ENCODE measurements around the gene SYNJ1.
"Not testable (repeated sequence)": the region's sequence is repeated elsewhere in the genome, so short reads cannot be mapped to it uniquely, and the experiment has no call there.

The SYNJ1 gene

GRCh38 chr21:32741336-32741735 lies 13.5 kb upstream of the SYNJ1 start:
- Histone ChIP-seq H3K27ac (ENCODE audit: low read depth, low read length) (no peak overlapping the region), H3K27me3 (ENCODE audit: control insufficient read depth in 5 of 5, insufficient read depth in 4 of 5, low read length in 5 of 5) (no peaks in the 10 kb centered on the region), H3K36me3 (ENCODE audit: control insufficient read depth in 5 of 5, insufficient read depth in 5 of 5, low read length in 5 of 5) (peaks cover 56 to 84% (median 72%) of the 10 kb centered on the region in 5 donors), H3K9ac (ENCODE audit: low read length in 5 of 5) (no peak overlapping the region), H3K9me3 (ENCODE audit: control insufficient read depth in 5 of 5, low read length in 5 of 5) (no peaks in the 10 kb centered on the region), H3K4me1 (ENCODE audit: control insufficient read depth in 5 of 5, insufficient read depth in 5 of 5, low read length in 5 of 5) (no peaks in the 10 kb centered on the region), H3K4me3 (ENCODE audit: low read depth in 1 of 5, low read length in 5 of 5) (no peak overlapping the region)

DNA sequence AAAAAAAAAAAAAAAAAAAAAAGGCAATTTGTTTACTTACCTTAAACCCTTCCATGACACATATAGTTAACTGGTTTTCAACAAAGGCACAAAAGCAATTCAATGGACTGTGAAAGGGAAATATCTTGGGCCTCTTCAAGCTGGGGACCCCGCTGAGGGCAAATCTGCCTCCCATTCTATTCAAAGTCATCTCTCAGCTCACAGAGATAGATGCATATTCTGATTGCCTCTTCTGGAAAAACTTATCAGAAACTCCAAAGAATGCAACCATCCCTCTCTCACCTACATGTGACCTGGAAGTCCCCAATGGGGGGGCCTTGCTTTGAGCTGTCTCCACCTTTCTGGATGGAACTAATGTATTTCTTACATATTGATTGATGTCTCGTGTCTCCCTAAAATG lies 12.1 kb upstream of the SYNJ1 start:
- H3K36me3 ChIP-seq (ENCODE audit: control insufficient read depth in 5 of 5, insufficient read depth in 5 of 5, low read length in 5 of 5) = peaks cover 54 to 81% (median 59%) of the 10 kb centered on the region in 5 donors
- H3K9ac ChIP-seq (ENCODE audit: low read length in 5 of 5) = no peak overlapping the region
- H3K4me1 ChIP-seq (ENCODE audit: control insufficient read depth in 5 of 5, insufficient read depth in 5 of 5, low read length in 5 of 5) = no peaks in the 10 kb centered on the region

GRCh38 chr21:32736083-32736482 lies 8.3 kb upstream of the SYNJ1 start:
- H3K36me3 ChIP-seq (ENCODE audit: control insufficient read depth in 5 of 5, insufficient read depth in 5 of 5, low read length in 5 of 5) = peaks cover 35 to 54% (median 42%) of the 10 kb centered on the region in 5 donors
- not testable (repeated sequence) for H3K27ac ChIP-seq (ENCODE audit: low read depth, low read length); H3K27me3 ChIP-seq (ENCODE audit: control insufficient read depth in 5 of 5, insufficient read depth in 4 of 5, low read length in 5 of 5)

More for the DNA sequence above, 12.1 kb upstream of the SYNJ1 start:
- Histone ChIP-seq H3K27me3 (ENCODE audit: control insufficient read depth in 5 of 5, insufficient read depth in 4 of 5, low read length in 5 of 5) (no peaks in the 10 kb centered on the region), H3K27ac (ENCODE audit: low read depth, low read length) (no peak overlapping the region), H3K9me3 (ENCODE audit: control insufficient read depth in 5 of 5, low read length in 5 of 5) (no peaks in the 10 kb centered on the region), H3K4me3 (ENCODE audit: low read depth in 1 of 5, low read length in 5 of 5) (no peak overlapping the region)

GRCh38 chr21:32735524-32735923 lies 7.7 kb upstream of the SYNJ1 start:
- peaks cover 30 to 49% (median 38%) of the 10 kb centered on the region in 5 donors for H3K36me3 ChIP-seq (ENCODE audit: control insufficient read depth in 5 of 5, insufficient read depth in 5 of 5, low read length in 5 of 5)
- no peaks in the 10 kb centered on the region for H3K4me1 ChIP-seq (ENCODE audit: control insufficient read depth in 5 of 5, insufficient read depth in 5 of 5, low read length in 5 of 5)
- H3K27me3 ChIP-seq (ENCODE audit: control insufficient read depth in 5 of 5, insufficient read depth in 4 of 5, low read length in 5 of 5) = no peaks in the 10 kb centered on the region
- no peak overlapping the region for H3K4me3 ChIP-seq (ENCODE audit: low read depth in 1 of 5, low read length in 5 of 5)
- no peaks in the 10 kb centered on the region for H3K9me3 ChIP-seq (ENCODE audit: control insufficient read depth in 5 of 5, low read length in 5 of 5)
- no peak overlapping the region for H3K27ac ChIP-seq (ENCODE audit: low read depth, low read length)
- no peak overlapping the region for H3K9ac ChIP-seq (ENCODE audit: low read length in 5 of 5)

More at GRCh38 chr21:32736083-32736482, 8.3 kb upstream of the SYNJ1 start:
- H3K4me1 ChIP-seq (ENCODE audit: control insufficient read depth in 5 of 5, insufficient read depth in 5 of 5, low read length in 5 of 5); H3K9ac ChIP-seq (ENCODE audit: low read length in 5 of 5); H3K4me3 ChIP-seq (ENCODE audit: low read depth in 1 of 5, low read length in 5 of 5); H3K9me3 ChIP-seq (ENCODE audit: control insufficient read depth in 5 of 5, low read length in 5 of 5): not testable (repeated sequence)

GRCh38 chr21:32733990-32734613 lies 6.3 kb upstream of the SYNJ1 start:
- Histone ChIP-seq H3K9me3 (ENCODE audit: control insufficient read depth in 5 of 5, low read length in 5 of 5) (no peaks in the 10 kb centered on the region), H3K27ac (ENCODE audit: low read depth, low read length) (no peak overlapping the region), H3K36me3 (ENCODE audit: control insufficient read depth in 5 of 5, insufficient read depth in 5 of 5, low read length in 5 of 5) (peaks cover 23 to 37% (median 33%) of the 10 kb centered on the region in 5 donors), H3K4me3 (ENCODE audit: low read depth in 1 of 5, low read length in 5 of 5) (no peak overlapping the region), H3K9ac (ENCODE audit: low read length in 5 of 5) (no peak overlapping the region), H3K27me3 (ENCODE audit: control insufficient read depth in 5 of 5, insufficient read depth in 4 of 5, low read length in 5 of 5) (no peaks in the 10 kb centered on the region), H3K4me1 (ENCODE audit: control insufficient read depth in 5 of 5, insufficient read depth in 5 of 5, low read length in 5 of 5) (no peaks in the 10 kb centered on the region)

DNA sequence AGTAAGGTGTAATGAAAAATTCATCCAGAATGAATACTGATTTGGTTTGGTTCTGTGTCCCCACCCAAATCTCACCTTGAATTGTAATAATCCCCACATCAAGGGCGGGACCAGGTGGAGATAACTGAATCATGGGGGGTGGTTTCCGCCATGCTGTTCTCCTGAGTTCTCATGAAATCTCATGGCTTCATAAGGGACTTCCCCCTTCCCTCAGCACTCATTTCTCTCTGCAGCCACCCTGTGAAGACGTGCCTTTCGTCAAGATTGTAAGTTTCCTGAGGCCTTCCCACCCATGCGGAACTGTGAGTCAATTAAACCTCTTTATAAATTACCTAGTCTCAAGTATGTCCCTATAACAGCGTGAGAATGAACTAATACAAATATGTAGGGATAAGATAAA lies 5.5 kb upstream of the SYNJ1 start:
- Histone ChIP-seq H3K4me1 (ENCODE audit: control insufficient read depth in 5 of 5, insufficient read depth in 5 of 5, low read length in 5 of 5) (peaks cover 0 to 5% (median 5%) of the 10 kb centered on the region in 5 donors), H3K36me3 (ENCODE audit: control insufficient read depth in 5 of 5, insufficient read depth in 5 of 5, low read length in 5 of 5) (peaks cover 15 to 29% (median 26%) of the 10 kb centered on the region in 5 donors), H3K4me3 (ENCODE audit: low read depth in 1 of 5, low read length in 5 of 5) (no peak overlapping the region), H3K9ac (ENCODE audit: low read length in 5 of 5) (no peak overlapping the region), H3K27me3 (ENCODE audit: control insufficient read depth in 5 of 5, insufficient read depth in 4 of 5, low read length in 5 of 5) (no peaks in the 10 kb centered on the region), H3K9me3 (ENCODE audit: control insufficient read depth in 5 of 5, low read length in 5 of 5) (no peaks in the 10 kb centered on the region), H3K27ac (ENCODE audit: low read depth, low read length) (no peak overlapping the region)

- Histone ChIP-seq H3K27me3 (ENCODE audit: control insufficient read depth in 5 of 5, insufficient read depth in 4 of 5, low read length in 5 of 5) (no peaks in the 10 kb centered on the region), H3K27ac (ENCODE audit: low read depth, low read length) (no peak overlapping the region), H3K36me3 (ENCODE audit: control insufficient read depth in 5 of 5, insufficient read depth in 5 of 5, low read length in 5 of 5) (peaks cover 14 to 28% (median 25%) of the 10 kb centered on the region in 5 donors), H3K9me3 (ENCODE audit: control insufficient read depth in 5 of 5, low read length in 5 of 5) (no peaks in the 10 kb centered on the region), H3K4me1 (ENCODE audit: control insufficient read depth in 5 of 5, insufficient read depth in 5 of 5, low read length in 5 of 5) (peaks cover 0 to 10% (median 7%) of the 10 kb centered on the region in 5 donors), H3K9ac (ENCODE audit: low read length in 5 of 5) (no peak overlapping the region), H3K4me3 (ENCODE audit: low read depth in 1 of 5, low read length in 5 of 5) (no peak overlapping the region)
Observed at GRCh38 chr21:32732544-32732943, 4.7 kb upstream of the SYNJ1 start.

DNA sequence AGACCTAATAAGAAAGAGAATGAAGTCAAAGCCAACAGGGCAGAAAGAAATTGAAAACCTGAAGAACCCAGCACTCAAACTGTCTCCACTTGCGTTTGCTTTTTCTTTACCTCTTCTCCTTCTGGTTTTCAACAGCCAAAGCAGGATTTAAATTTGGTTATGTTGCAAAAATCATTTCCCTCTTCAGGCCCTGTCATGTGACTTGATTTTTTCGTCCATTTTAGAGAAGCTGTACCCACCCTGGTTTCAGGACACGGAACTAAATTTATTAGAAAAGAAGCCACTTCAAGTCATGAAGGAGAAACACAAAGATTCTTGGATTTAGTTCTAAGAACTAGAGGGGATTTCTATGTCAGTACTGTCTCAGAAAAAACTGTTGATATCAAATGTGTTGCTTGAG lies 1.0 kb upstream of the SYNJ1 start:
- no peaks in the 10 kb centered on the region for H3K9me3 ChIP-seq (ENCODE audit: control insufficient read depth in 5 of 5, low read length in 5 of 5)
- peaks cover 2 to 20% (median 20%) of the 10 kb centered on the region in 5 donors for H3K4me1 ChIP-seq (ENCODE audit: control insufficient read depth in 5 of 5, insufficient read depth in 5 of 5, low read length in 5 of 5)
- no peak overlapping the region for H3K27ac ChIP-seq (ENCODE audit: low read depth, low read length)
- H3K4me3 ChIP-seq (ENCODE audit: low read depth in 1 of 5, low read length in 5 of 5) = peak overlapping the region; percentile 75 to 94 (median 90)
- peaks cover 4 to 7% (median 6%) of the 10 kb centered on the region in 5 donors for H3K36me3 ChIP-seq (ENCODE audit: control insufficient read depth in 5 of 5, insufficient read depth in 5 of 5, low read length in 5 of 5)
- H3K27me3 ChIP-seq (ENCODE audit: control insufficient read depth in 5 of 5, insufficient read depth in 4 of 5, low read length in 5 of 5) = no peaks in the 10 kb centered on the region
- peak overlapping the region in 1 of 5 donors; percentile 71 for H3K9ac ChIP-seq (ENCODE audit: low read length in 5 of 5)

DNA sequence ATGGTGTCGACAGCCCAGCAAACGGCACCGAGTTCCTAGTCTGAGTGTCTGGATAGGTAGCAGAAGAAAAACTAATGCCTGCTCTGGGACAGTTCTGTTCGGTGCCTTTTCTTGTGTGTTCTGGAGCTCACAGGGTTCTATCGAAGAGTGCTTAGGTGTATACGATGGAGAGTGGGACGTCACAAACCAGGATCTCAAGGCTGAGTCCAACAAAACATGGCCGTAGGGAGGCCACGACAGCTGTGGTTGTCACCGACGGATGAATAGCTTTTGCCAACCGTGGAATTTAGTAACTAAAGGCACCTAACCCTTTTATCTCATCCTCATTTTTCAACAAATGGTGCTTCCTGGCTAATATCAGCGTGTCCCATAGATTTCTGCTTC lies 635 bp upstream of the SYNJ1 start:
- H3K27ac ChIP-seq (ENCODE audit: low read depth, low read length) = peak overlapping the region; percentile 86
- H3K4me3 ChIP-seq (ENCODE audit: low read depth in 1 of 5, low read length in 5 of 5) = peak overlapping the region; percentile 75 to 94 (median 90)
- H3K36me3 ChIP-seq (ENCODE audit: control insufficient read depth in 5 of 5, insufficient read depth in 5 of 5, low read length in 5 of 5) = peaks cover 3 to 7% (median 6%) of the 10 kb centered on the region in 5 donors
- H3K9me3 ChIP-seq (ENCODE audit: control insufficient read depth in 5 of 5, low read length in 5 of 5) = no peaks in the 10 kb centered on the region
- no peaks in the 10 kb centered on the region for H3K27me3 ChIP-seq (ENCODE audit: control insufficient read depth in 5 of 5, insufficient read depth in 4 of 5, low read length in 5 of 5)
- peak overlapping the region in 4 of 5 donors; percentile 70 to 95 (median 78) for H3K9ac ChIP-seq (ENCODE audit: low read length in 5 of 5)
- H3K4me1 ChIP-seq (ENCODE audit: control insufficient read depth in 5 of 5, insufficient read depth in 5 of 5, low read length in 5 of 5) = peaks cover 2 to 20% (median 20%) of the 10 kb centered on the region in 5 donors

DNA sequence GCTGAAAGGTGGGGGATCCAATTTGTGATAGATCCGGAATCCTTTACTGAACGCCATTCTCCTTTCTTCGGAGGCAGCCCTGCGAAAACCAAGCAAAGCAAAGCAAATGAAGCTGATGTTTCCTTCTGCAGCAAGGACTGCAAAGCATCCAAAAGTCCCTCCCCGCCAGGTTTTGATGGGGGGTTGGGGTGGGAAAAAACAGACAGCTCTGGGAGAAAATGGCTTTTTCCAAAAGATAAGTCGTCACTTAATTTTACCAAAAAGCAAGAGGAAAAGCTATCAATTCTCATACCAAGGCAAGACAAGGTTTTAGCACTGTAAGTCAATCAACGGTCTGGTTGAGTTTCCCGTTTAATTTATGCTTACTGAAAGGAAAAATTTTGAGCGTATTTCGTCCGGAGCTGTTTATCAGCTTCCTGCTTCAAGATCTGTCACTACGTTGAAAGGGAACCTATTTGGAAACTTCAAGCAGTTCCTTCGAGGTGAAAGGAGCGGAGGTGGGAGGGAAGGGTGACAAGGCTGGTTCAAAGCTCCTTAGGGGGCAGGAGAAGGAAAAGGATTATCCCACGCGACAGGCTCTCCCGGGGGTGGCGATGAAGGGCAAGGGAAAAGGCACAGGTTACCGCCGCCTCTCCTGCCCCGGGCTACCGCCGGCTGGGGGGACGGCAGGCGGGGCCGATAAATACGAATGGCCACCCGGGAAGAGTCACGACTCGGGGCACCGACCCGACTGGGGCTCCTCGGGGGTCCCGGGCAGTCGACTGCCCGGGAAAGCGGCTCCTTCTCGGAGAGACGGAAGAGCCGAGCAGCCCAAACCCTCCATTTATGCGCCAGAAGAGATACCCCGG lies 750 bp downstream of the SYNJ1 start:
- H3K27me3 ChIP-seq (ENCODE audit: control insufficient read depth in 5 of 5, insufficient read depth in 4 of 5, low read length in 5 of 5) = no peaks in the 10 kb centered on the region
- H3K27ac ChIP-seq (ENCODE audit: low read depth, low read length) = peak overlapping the region; percentile 86
- peaks cover 0 to 4% (median 2%) of the 10 kb centered on the region in 5 donors for H3K36me3 ChIP-seq (ENCODE audit: control insufficient read depth in 5 of 5, insufficient read depth in 5 of 5, low read length in 5 of 5)
- H3K9ac ChIP-seq (ENCODE audit: low read length in 5 of 5) = peak overlapping the region; percentile 93 to 96 (median 94)
- peak overlapping the region; percentile 88 to 97 (median 92) for H3K4me3 ChIP-seq (ENCODE audit: low read depth in 1 of 5, low read length in 5 of 5)
- no peaks in the 10 kb centered on the region for H3K9me3 ChIP-seq (ENCODE audit: control insufficient read depth in 5 of 5, low read length in 5 of 5)
- peaks cover 2 to 20% (median 20%) of the 10 kb centered on the region in 5 donors for H3K4me1 ChIP-seq (ENCODE audit: control insufficient read depth in 5 of 5, insufficient read depth in 5 of 5, low read length in 5 of 5)

Measured in subcutaneous abdominal adipose tissue (tissue), 5 donors.